Tibial artery (tissue), 4 donors: ENCODE data around the gene CYSLTR2.

ENCODE experiments used
- DNase-seq, 2 donors: peaks; one replicate each; pipeline ENCODE4 v3.0.0-alpha.2; 2019
- H3K27ac ChIP-seq, 2 donors: fragments of 200-600 bp; sonication (generic) in 1 of 2; 1 replicate in 1 of 2; 2 replicates in 1 of 2; pipeline ENCODE4 v1.5.1; 2018 to 2019; ENCODE audit warnings: mild to moderate bottlenecking in 1 of 2
- H3K27me3 ChIP-seq, 2 donors: fragments of 200-600 bp; sonication (generic) in 1 of 2; one replicate each; pipeline versions ENCODE4 v1.5.1 to v1.6.0; 2016 to 2019
- H3K36me3 ChIP-seq, 3 donors: fragments of 200-600 bp; sonication (generic) in 2 of 3; one replicate each; pipeline ENCODE4 v1.5.1; 2016 to 2019; ENCODE audit warnings: mild to moderate bottlenecking in 2 of 3
- H3K4me1 ChIP-seq, 4 donors: fragments of 200-600 bp; sonication (generic) in 2 of 4; 1 replicate in 3 of 4; 2 replicates in 1 of 4; pipeline ENCODE4 v1.5.1; 2016 to 2019
- H3K4me3 ChIP-seq, 2 donors: fragments of 200-600 bp; sonication (generic) in 1 of 2; 1 replicate in 1 of 2; 2 replicates in 1 of 2; pipeline ENCODE4 v1.5.1; 2018 to 2019; ENCODE audit warnings: mild to moderate bottlenecking in 2 of 2
- H3K9me3 ChIP-seq, 3 donors: fragments of 200-600 bp; sonication (generic) in 1 of 3; one replicate each; pipeline ENCODE4 v1.5.1; 2016 to 2019
- CTCF ChIP-seq, 2 experiments: fragments of 200-600 bp in 1 of 2; fragments of 450-650 bp in 1 of 2; IDR thresholded peaks; one replicate each; pipeline ENCODE4 v1.5.1; 2017 to 2019; ENCODE audit warnings: antibody characterized with exemption in 2 of 2, mild to moderate bottlenecking in 1 of 2, moderate library complexity in 1 of 2
- intact Hi-C: fragments of 100-400 bp; cut with DNase I; formaldehyde crosslinking; loops from one replicate; pipeline ENCODE4 v1.15.0; 2023; ENCODE audit warnings: low total_unique reads

CYSLTR2 gene

GRCh38 chr13:48729856-48730255 lies 76.1 kb downstream of the CYSLTR2 start:
- intact Hi-C loops = no loop called here
- peaks cover 0 to 28% (median 3%) of the 10 kb centered on the region in 4 donors for H3K4me1 ChIP-seq
- no peak overlapping the region for H3K4me3 ChIP-seq
- H3K27me3 ChIP-seq = no peaks in the 10 kb centered on the region
- TF ChIP-seq CTCF (IDR thresholded peaks at IDR 0.05) = no peak
- H3K27ac ChIP-seq = no peak overlapping the region
- H3K36me3 ChIP-seq = no peaks in the 10 kb centered on the region
- H3K9me3 ChIP-seq = no peaks in the 10 kb centered on the region
- DNase-seq = no peak

GRCh38 chr13:48731001-48731658 lies 77.4 kb downstream of the CYSLTR2 start:
- no peak overlapping the region for H3K4me3 ChIP-seq
- DNase-seq = no peak
- no peak for TF ChIP-seq CTCF (IDR thresholded peaks at IDR 0.05)
- H3K27ac ChIP-seq = no peak overlapping the region
- intact Hi-C loops = no loop called here
- H3K9me3 ChIP-seq = no peaks in the 10 kb centered on the region
- peaks cover 0 to 25% (median 3%) of the 10 kb centered on the region in 4 donors for H3K4me1 ChIP-seq
- H3K27me3 ChIP-seq = no peaks in the 10 kb centered on the region
- no peaks in the 10 kb centered on the region for H3K36me3 ChIP-seq

- Histone ChIP-seq H3K4me3 (no peak overlapping the region), H3K27me3 (no peaks in the 10 kb centered on the region), H3K27ac (no peak overlapping the region), H3K4me1 (peaks cover 0 to 16% (median 0%) of the 10 kb centered on the region in 4 donors), H3K9me3 (no peaks in the 10 kb centered on the region), H3K36me3 (no peaks in the 10 kb centered on the region)
- TF ChIP-seq CTCF (IDR thresholded peaks at IDR 0.05) = peak; percentile 19 to 27
- intact Hi-C loops = no loop called here
- no peak for DNase-seq
Measured at GRCh38 chr13:48731957-48732569, 78.3 kb downstream of the CYSLTR2 start.

GRCh38 chr13:48733739-48734335 lies 80.1 kb downstream of the CYSLTR2 start:
- intact Hi-C loops = no loop called here
- TF ChIP-seq CTCF (IDR thresholded peaks at IDR 0.05) = no peak

GRCh38 chr13:48735571-48735970 lies 81.8 kb downstream of the CYSLTR2 start:
- intact Hi-C loops = no loop called here
- H3K36me3 ChIP-seq = no peaks in the 10 kb centered on the region
- H3K4me1 ChIP-seq = no peaks in the 10 kb centered on the region
- no peak overlapping the region for H3K4me3 ChIP-seq
- no peaks in the 10 kb centered on the region for H3K27me3 ChIP-seq
- no peak for DNase-seq
- TF ChIP-seq CTCF (IDR thresholded peaks at IDR 0.05) = no peak
- H3K27ac ChIP-seq = no peak overlapping the region
- no peaks in the 10 kb centered on the region for H3K9me3 ChIP-seq

More at GRCh38 chr13:48733739-48734335, 80.1 kb downstream of the CYSLTR2 start:
- Histone ChIP-seq H3K4me1 (no peaks in the 10 kb centered on the region), H3K4me3 (no peak overlapping the region), H3K27me3 (no peaks in the 10 kb centered on the region), H3K27ac (no peak overlapping the region), H3K36me3 (no peaks in the 10 kb centered on the region), H3K9me3 (no peaks in the 10 kb centered on the region)
- no peak for DNase-seq
